ENCODE results near the gene OR5K3.

OR5K3 gene

DNA sequence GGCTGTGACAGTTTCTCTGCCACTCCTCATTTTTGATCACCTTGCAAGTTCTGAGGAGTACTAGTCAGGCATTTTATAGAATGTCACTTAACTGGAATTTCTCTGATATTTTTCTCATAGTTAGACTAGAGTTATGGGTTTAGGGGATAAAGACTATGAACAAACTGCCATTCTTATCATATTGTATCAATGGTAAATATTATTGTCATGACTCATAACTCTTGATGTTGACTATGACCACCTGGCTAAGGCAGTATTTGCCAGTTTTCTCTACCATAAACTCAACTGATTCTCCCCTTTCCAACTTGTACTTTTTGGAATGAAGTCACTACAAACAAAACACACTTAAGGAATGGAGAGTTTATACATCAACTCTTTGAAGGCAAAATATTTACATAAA, 49.8 kb downstream of the OR5K3 start:
- DNase-seq = no peak
